A172 (cell line): Measurements from ENCODE around the gene TDRD1. TPM values are rescaled to one million over a fixed set of nuclear protein-coding genes. Genes with fewer than 3 reads are reported as not detected.
A peak's percentile ranks its signal among the peaks of the same experiment; 100 is the strongest.

Experiments used
- DNase-seq: peaks from one replicate; pipeline ENCODE4 v3.0.0-alpha.2; 2015; ENCODE audit warnings: low spot score
- total RNA-seq: library from RNA; depleted of rRNA; stranded (reverse); fragments of >200 nt; shearing (Covaris generic); gene quantifications from 2 replicates; pipeline ENCODE4 v1.2.3, GENCODE V29; 2014

Gene TDRD1
- total RNA-seq, 1 experiment from 2014 or later: not detected

- peak; percentile 94 for DNase-seq
These were observed 5.0 kb upstream of the TDRD1 start, which contains the start of gene CCDC186 for GRCh38 chr10:114173921-114174694. Gene CCDC186 (minus strand): TSS chr10:114174203. CDS start chr10:114163268, 10,935 bp downstream.

GRCh38 chr10:114174695-114175188, 4.4 kb upstream of the TDRD1 start:
- no peak for DNase-seq

- no peak for DNase-seq
These were observed 3.5 kb upstream of the TDRD1 start for GRCh38 chr10:114175667-114176066.

- DNase-seq: no peak
These were observed 2.6 kb upstream of the TDRD1 start for GRCh38 chr10:114176511-114176910.

- no peak for DNase-seq
These were observed 594 bp downstream of the TDRD1 start for GRCh38 chr10:114179747-114180146.

- no peak for DNase-seq
These were observed 1.8 kb downstream of the TDRD1 start for GRCh38 chr10:114180937-114181336.

GRCh38 chr10:114181971-114182370, 2.8 kb downstream of the TDRD1 start:
- no peak for DNase-seq

GRCh38 chr10:114183563-114183962, 4.4 kb downstream of the TDRD1 start:
- DNase-seq: no peak

- no peak for DNase-seq
These were observed 5.1 kb downstream of the TDRD1 start for GRCh38 chr10:114184276-114184675.

GRCh38 chr10:114188001-114188400, 8.8 kb downstream of the TDRD1 start:
- DNase-seq: no peak

GRCh38 chr10:114188900-114189299, 9.7 kb downstream of the TDRD1 start:
- DNase-seq: no peak

- DNase-seq: no peak
These were observed 10.5 kb downstream of the TDRD1 start for GRCh38 chr10:114189700-114190099.

- DNase-seq: peak; percentile 16
These were observed 15.9 kb downstream of the TDRD1 start for GRCh38 chr10:114195079-114195478.

- no peak for DNase-seq
These were observed 20.1 kb downstream of the TDRD1 start for GRCh38 chr10:114199239-114199638.

- no peak for DNase-seq
These were observed 23.7 kb downstream of the TDRD1 start for GRCh38 chr10:114202812-114203211.

GRCh38 chr10:114206902-114207301, 27.7 kb downstream of the TDRD1 start:
- no peak for DNase-seq

- no peak for DNase-seq
These were observed 28.2 kb downstream of the TDRD1 start for GRCh38 chr10:114207349-114207748.

GRCh38 chr10:114208351-114208750, 29.2 kb downstream of the TDRD1 start:
- peak; percentile 12 for DNase-seq

GRCh38 chr10:114212153-114212552, 33.0 kb downstream of the TDRD1 start:
- no peak for DNase-seq

- no peak for DNase-seq
These were observed 35.9 kb downstream of the TDRD1 start for GRCh38 chr10:114215033-114215432.

- DNase-seq: no peak
These were observed 41.1 kb downstream of the TDRD1 start for GRCh38 chr10:114220281-114220680.

- no peak for DNase-seq
These were observed 42.1 kb downstream of the TDRD1 start for GRCh38 chr10:114221235-114221634.

- DNase-seq: no peak
These were observed 43.9 kb downstream of the TDRD1 start for GRCh38 chr10:114223066-114223465.

GRCh38 chr10:114228156-114228555, 49.0 kb downstream of the TDRD1 start:
- DNase-seq: no peak
